WTC11 (cell line): ENCODE data around the gene PGM2L1. TPM values are rescaled to one million over a fixed set of nuclear protein-coding genes. Genes with fewer than 3 reads are reported as not detected.

ENCODE experiments used
- ATAC-seq: fragments of 200-7000 bp; cut with Tn5 transposase; 2 replicates; pipeline ENCODE4 v1.10.0; 2021; ENCODE audit warnings: mild to moderate bottlenecking, moderate library complexity
- CTCF ChIA-PET: fragments of 300-600 bp; sonication (Branson Sonifier 250); formaldehyde crosslinking; loops from one replicate; lab custom pipeline; 2021; ENCODE audit warnings: antibody characterized with exemption; lab: Charles Lee
- POLR2A ChIA-PET: fragments of 350-600 bp; sonication (Branson Sonifier 250); formaldehyde crosslinking; loops from one replicate; lab custom pipeline; 2021; ENCODE audit warnings: antibody characterized with exemption; lab: Charles Lee
- DNase-seq: peaks from one replicate; pipeline ENCODE4 v3.0.0; 2021; ENCODE audit warnings: low spot score
- H3K27ac Mint-ChIP-seq: 2 replicates; pipeline ENCODE4 v1.8.0; 2021; ENCODE audit warnings: mixed read lengths
- H3K27me3 Mint-ChIP-seq: 2 replicates; pipeline ENCODE4 v1.8.0; 2021; ENCODE audit warnings: low read depth, mild to moderate bottlenecking, moderate library complexity, mixed read lengths
- H3K36me3 Mint-ChIP-seq: 2 replicates; pipeline ENCODE4 v1.8.0; 2021; ENCODE audit warnings: mixed read lengths
- H3K4me1 Mint-ChIP-seq: 2 replicates; pipeline ENCODE4 v1.8.0; 2022; ENCODE audit warnings: mixed read lengths
- H3K4me3 Mint-ChIP-seq: 2 replicates; pipeline ENCODE4 v1.8.0; 2021; ENCODE audit warnings: mild to moderate bottlenecking, moderate library complexity, mixed read lengths
- H3K9me3 Mint-ChIP-seq: 2 replicates; pipeline ENCODE4 v1.8.0; 2021; ENCODE audit warnings: mixed read lengths
- ATF1 ChIP-seq: sonication (generic); formaldehyde crosslinking; IDR thresholded peaks from 2 replicates; pipeline ENCODE4 v1.8.1; 2023; ENCODE audit warnings: mild to moderate bottlenecking, moderate library complexity, missing genetic modification reagents
- CREB1 ChIP-seq: sonication (generic); formaldehyde crosslinking; IDR thresholded peaks from 2 replicates; pipeline ENCODE4 v1.8.0; 2023; ENCODE audit warnings: mild to moderate bottlenecking, missing genetic modification reagents
- CTCF ChIP-seq: fragments of 200-600 bp; IDR thresholded peaks from 2 replicates; pipeline ENCODE4 v1.8.0; 2022; ENCODE audit warnings: antibody characterized with exemption
- GABPB1 ChIP-seq: sonication (generic); formaldehyde crosslinking; IDR thresholded peaks from 2 replicates; pipeline ENCODE4 v1.8.1; 2023; ENCODE audit warnings: mild to moderate bottlenecking, missing genetic modification reagents
- HMGA2 ChIP-seq: fragments of 250-450 bp; sonication (Bioruptor Pico); IDR thresholded peaks from 2 replicates; pipeline ENCODE4 v1.4.0; 2021; ENCODE audit warnings: mild to moderate bottlenecking, moderate library complexity
- MYBL2 ChIP-seq: sonication (generic); formaldehyde crosslinking; IDR thresholded peaks from 2 replicates; pipeline ENCODE4 v1.8.1; 2023; ENCODE audit warnings: mild to moderate bottlenecking, moderate library complexity, missing genetic modification reagents
- NR3C1 ChIP-seq: sonication (generic); formaldehyde crosslinking; conservative IDR thresholded peaks from 2 replicates; pipeline ENCODE4 v1.8.1; 2023; ENCODE audit warnings: low read depth, mild to moderate bottlenecking, missing genetic modification reagents
- OVOL2 ChIP-seq: fragments of 250-450 bp; sonication (Bioruptor Pico); IDR thresholded peaks from 2 replicates; pipeline ENCODE4 v1.9.0; 2021; ENCODE audit warnings: mild to moderate bottlenecking, borderline replicate concordance
- ZNF121 ChIP-seq: sonication (generic); formaldehyde crosslinking; IDR thresholded peaks from 2 replicates; pipeline ENCODE4 v1.8.0; 2023; ENCODE audit warnings: missing genetic modification reagents
- ZNF219 ChIP-seq: sonication (generic); formaldehyde crosslinking; IDR thresholded peaks from 2 replicates; pipeline ENCODE4 v1.8.0; 2023; ENCODE audit warnings: missing genetic modification reagents, mild to moderate bottlenecking, borderline replicate concordance
- ZNF232 ChIP-seq: sonication (generic); formaldehyde crosslinking; IDR thresholded peaks from 2 replicates; pipeline ENCODE4 v1.8.0; 2022; ENCODE audit warnings: mild to moderate bottlenecking, missing genetic modification reagents
- ZNF317 ChIP-seq: sonication (generic); formaldehyde crosslinking; IDR thresholded peaks from 2 replicates; pipeline ENCODE4 v1.8.1; 2023; ENCODE audit warnings: low read depth, mild to moderate bottlenecking, moderate library complexity, missing genetic modification reagents, borderline replicate concordance
- ZNF425 ChIP-seq: fragments of 250-450 bp; sonication (Bioruptor Pico); conservative IDR thresholded peaks from 2 replicates; pipeline ENCODE4 v1.9.0; 2021; ENCODE audit warnings: mild to moderate bottlenecking
- ZNF671 ChIP-seq: fragments of 250-450 bp; sonication (Bioruptor Pico); IDR thresholded peaks from 2 replicates; pipeline ENCODE4 v1.8.0; 2021; ENCODE audit warnings: mild to moderate bottlenecking
- total RNA-seq: library from RNA; stranded (reverse); gene quantifications from 3 replicates; pipeline ENCODE4 v1.2.3, GENCODE V29; 2021
- TF ChIP-seq, protein P1 (sequence below): sonication (generic); formaldehyde crosslinking; IDR thresholded peaks from 2 replicates; pipeline ENCODE4 v1.8.0; 2023; ENCODE audit warnings: missing genetic modification reagents
- TF ChIP-seq, protein P2 (sequence below): fragments of 250-450 bp; sonication (Bioruptor Pico); IDR thresholded peaks from 2 replicates; pipeline ENCODE4 v2.1.2; 2022; ENCODE audit warnings: mild to moderate bottlenecking, moderate library complexity
- TF ChIP-seq, protein P3 (sequence below): sonication (generic); formaldehyde crosslinking; IDR thresholded peaks from 2 replicates; pipeline ENCODE4 v1.8.0; 2022; ENCODE audit warnings: mild to moderate bottlenecking, missing genetic modification reagents
- TF ChIP-seq, protein P4 (sequence below): fragments of 250-450 bp; sonication (Bioruptor Pico); IDR thresholded peaks from 2 replicates; pipeline ENCODE4 v1.8.0; 2021; ENCODE audit warnings: mild to moderate bottlenecking
- TF ChIP-seq, protein P5 (sequence below): sonication (generic); formaldehyde crosslinking; IDR thresholded peaks from 2 replicates; pipeline ENCODE4 v1.8.1; 2023; ENCODE audit warnings: mild to moderate bottlenecking, missing genetic modification reagents, moderate library complexity
- TF ChIP-seq, protein P6 (sequence below): sonication (generic); formaldehyde crosslinking; IDR thresholded peaks from 2 replicates; pipeline ENCODE4 v1.8.0; 2022; ENCODE audit warnings: mild to moderate bottlenecking, missing genetic modification reagents
- TF ChIP-seq, protein P7 (sequence below): fragments of 250-450 bp; sonication (Bioruptor Pico); IDR thresholded peaks from 2 replicates; pipeline ENCODE4 v1.9.0; 2021; ENCODE audit warnings: mild to moderate bottlenecking

Gene PGM2L1
- total RNA-seq, 1 experiment from 2014 or later = 34.1 TPM

DNA sequence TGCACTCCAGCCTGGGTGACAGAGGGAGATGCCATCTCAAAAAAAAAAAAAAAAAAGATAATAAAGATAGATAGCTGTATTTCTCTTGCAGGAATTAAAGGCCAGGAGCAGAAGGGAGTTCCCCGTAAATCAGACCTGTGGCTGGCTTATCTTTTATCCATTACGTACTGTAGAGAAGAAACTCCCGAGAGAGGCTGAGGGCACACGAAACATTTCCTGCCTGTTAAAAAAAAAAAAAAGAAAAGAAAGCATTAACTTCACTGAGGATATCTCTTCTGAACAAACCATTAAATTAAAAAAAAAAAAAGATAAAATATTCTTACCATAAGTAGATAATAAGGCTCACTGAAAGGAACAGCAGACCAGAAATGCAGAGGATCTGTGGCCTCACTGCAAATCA, 109.3 kb downstream of the PGM2L1 start:
- TF ChIP-seq, protein P1, sequence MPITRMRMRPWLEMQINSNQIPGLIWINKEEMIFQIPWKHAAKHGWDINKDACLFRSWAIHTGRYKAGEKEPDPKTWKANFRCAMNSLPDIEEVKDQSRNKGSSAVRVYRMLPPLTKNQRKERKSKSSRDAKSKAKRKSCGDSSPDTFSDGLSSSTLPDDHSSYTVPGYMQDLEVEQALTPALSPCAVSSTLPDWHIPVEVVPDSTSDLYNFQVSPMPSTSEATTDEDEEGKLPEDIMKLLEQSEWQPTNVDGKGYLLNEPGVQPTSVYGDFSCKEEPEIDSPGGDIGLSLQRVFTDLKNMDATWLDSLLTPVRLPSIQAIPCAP = no peak
- no peak for TF ChIP-seq ZNF232 (CRISPR knock-in tag)
- no peak for TF ChIP-seq ZNF425
- TF ChIP-seq ATF1 (CRISPR knock-in tag) = no peak
- no peak for TF ChIP-seq NR3C1 (CRISPR knock-in tag)
- TF ChIP-seq CTCF = no peak
- no peak for TF ChIP-seq CREB1 (CRISPR knock-in tag)
- TF ChIP-seq, protein P2, sequence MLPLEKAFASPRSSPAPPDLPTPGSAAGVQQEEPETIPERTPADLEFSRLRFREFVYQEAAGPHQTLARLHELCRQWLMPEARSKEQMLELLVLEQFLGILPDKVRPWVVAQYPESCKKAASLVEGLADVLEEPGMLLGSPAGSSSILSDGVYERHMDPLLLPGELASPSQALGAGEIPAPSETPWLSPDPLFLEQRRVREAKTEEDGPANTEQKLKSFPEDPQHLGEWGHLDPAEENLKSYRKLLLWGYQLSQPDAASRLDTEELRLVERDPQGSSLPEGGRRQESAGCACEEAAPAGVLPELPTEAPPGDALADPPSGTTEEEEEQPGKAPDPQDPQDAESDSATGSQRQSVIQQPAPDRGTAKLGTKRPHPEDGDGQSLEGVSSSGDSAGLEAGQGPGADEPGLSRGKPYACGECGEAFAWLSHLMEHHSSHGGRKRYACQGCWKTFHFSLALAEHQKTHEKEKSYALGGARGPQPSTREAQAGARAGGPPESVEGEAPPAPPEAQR = no peak
- TF ChIP-seq, all 79 proteins: peak for 0
- peaks cover 9% of the 10 kb centered on the region for H3K9me3 Mint-ChIP-seq
- H3K4me1 Mint-ChIP-seq = no peaks in the 10 kb centered on the region
- H3K27ac Mint-ChIP-seq = no peak overlapping the region
- H3K36me3 Mint-ChIP-seq = peaks cover 2% of the 10 kb centered on the region; the same call in 1 of the 2 replicates
- peaks cover 19% of the 10 kb centered on the region for H3K27me3 Mint-ChIP-seq
- CTCF ChIA-PET = no interaction called here
- no peak overlapping the region for H3K4me3 Mint-ChIP-seq
- DNase-seq = no peak
- no peak for ATAC-seq
- POLR2A ChIA-PET = interaction anchor here (0.7 kb wide), 1 partner anchor 454 kb away, joined by 6 read pairs; no protein-coding TSS in a partner anchor

DNA sequence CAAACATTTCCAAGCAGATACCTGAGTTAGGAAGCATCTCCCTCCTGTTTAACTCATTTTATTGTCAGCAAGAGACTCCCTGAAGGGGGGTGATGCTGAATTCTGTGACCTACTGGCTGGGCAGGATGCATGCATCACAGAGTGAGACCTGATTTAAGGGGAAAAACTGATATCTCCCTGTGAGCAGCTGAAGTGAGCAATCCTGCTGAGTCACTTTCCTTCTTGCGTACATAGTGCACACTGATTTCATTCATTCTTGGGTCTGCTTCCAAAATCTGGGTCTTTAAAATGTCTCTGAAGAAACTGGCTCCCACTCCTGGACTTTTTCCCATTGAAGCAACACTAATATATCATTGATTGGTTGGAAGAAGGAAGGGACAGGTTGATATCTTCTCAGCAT, 110.1 kb downstream of the PGM2L1 start:
- Mint-ChIP-seq H3K27me3 (peaks cover 13% of the 10 kb centered on the region), H3K36me3 (no peaks in the 10 kb centered on the region), H3K9me3 (0 out of 2 replicates have a peak, but pooled peaks cover 4% of the 10 kb centered on the region), H3K4me3 (no peak overlapping the region)
- CTCF ChIA-PET = no interaction called here
- no peak for TF ChIP-seq ZNF219
- no peak for TF ChIP-seq ZNF121 (CRISPR knock-in tag)
- no peak for TF ChIP-seq MYBL2 (CRISPR knock-in tag)
- TF ChIP-seq, protein P3, sequence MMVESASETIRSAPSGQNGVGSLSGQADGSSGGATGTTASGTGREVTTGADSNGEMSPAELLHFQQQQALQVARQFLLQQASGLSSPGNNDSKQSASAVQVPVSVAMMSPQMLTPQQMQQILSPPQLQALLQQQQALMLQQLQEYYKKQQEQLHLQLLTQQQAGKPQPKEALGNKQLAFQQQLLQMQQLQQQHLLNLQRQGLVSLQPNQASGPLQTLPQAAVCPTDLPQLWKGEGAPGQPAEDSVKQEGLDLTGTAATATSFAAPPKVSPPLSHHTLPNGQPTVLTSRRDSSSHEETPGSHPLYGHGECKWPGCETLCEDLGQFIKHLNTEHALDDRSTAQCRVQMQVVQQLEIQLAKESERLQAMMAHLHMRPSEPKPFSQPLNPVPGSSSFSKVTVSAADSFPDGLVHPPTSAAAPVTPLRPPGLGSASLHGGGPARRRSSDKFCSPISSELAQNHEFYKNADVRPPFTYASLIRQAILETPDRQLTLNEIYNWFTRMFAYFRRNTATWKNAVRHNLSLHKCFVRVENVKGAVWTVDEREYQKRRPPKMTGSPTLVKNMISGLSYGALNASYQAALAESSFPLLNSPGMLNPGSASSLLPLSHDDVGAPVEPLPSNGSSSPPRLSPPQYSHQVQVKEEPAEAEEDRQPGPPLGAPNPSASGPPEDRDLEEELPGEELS (CRISPR knock-in tag) = no peak
- TF ChIP-seq, protein P4, sequence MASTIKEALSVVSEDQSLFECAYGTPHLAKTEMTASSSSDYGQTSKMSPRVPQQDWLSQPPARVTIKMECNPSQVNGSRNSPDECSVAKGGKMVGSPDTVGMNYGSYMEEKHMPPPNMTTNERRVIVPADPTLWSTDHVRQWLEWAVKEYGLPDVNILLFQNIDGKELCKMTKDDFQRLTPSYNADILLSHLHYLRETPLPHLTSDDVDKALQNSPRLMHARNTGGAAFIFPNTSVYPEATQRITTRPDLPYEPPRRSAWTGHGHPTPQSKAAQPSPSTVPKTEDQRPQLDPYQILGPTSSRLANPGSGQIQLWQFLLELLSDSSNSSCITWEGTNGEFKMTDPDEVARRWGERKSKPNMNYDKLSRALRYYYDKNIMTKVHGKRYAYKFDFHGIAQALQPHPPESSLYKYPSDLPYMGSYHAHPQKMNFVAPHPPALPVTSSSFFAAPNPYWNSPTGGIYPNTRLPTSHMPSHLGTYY = no peak
- no peak for TF ChIP-seq GABPB1 (CRISPR knock-in tag)
- TF ChIP-seq, protein P5, sequence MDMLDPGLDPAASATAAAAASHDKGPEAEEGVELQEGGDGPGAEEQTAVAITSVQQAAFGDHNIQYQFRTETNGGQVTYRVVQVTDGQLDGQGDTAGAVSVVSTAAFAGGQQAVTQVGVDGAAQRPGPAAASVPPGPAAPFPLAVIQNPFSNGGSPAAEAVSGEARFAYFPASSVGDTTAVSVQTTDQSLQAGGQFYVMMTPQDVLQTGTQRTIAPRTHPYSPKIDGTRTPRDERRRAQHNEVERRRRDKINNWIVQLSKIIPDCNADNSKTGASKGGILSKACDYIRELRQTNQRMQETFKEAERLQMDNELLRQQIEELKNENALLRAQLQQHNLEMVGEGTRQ (CRISPR knock-in tag) = no peak
- no peak for TF ChIP-seq HMGA2 (CRISPR knock-in tag)
- no peak for TF ChIP-seq OVOL2 (CRISPR knock-in tag)
- TF ChIP-seq, protein P6, sequence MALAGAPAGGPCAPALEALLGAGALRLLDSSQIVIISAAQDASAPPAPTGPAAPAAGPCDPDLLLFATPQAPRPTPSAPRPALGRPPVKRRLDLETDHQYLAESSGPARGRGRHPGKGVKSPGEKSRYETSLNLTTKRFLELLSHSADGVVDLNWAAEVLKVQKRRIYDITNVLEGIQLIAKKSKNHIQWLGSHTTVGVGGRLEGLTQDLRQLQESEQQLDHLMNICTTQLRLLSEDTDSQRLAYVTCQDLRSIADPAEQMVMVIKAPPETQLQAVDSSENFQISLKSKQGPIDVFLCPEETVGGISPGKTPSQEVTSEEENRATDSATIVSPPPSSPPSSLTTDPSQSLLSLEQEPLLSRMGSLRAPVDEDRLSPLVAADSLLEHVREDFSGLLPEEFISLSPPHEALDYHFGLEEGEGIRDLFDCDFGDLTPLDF = no peak
- TF ChIP-seq, protein P7, sequence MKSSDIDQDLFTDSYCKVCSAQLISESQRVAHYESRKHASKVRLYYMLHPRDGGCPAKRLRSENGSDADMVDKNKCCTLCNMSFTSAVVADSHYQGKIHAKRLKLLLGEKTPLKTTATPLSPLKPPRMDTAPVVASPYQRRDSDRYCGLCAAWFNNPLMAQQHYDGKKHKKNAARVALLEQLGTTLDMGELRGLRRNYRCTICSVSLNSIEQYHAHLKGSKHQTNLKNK (CRISPR knock-in tag) = no peak
- TF ChIP-seq ZNF317 (CRISPR knock-in tag) = no peak
- TF ChIP-seq ZNF671 (CRISPR knock-in tag) = no peak
- TF ChIP-seq, all 79 proteins: peak for 0
- ATAC-seq (no peak), DNase-seq (no peak)
- POLR2A ChIA-PET = interaction anchor here (0.7 kb wide), 1 partner anchor 454 kb away, joined by 6 read pairs; no protein-coding TSS in a partner anchor
- Mint-ChIP-seq H3K4me1 (no peaks in the 10 kb centered on the region), H3K27ac (no peak overlapping the region)
